WTC11 (cell line): Measurements from ENCODE around the gene ITGA2. TPM values are rescaled to one million over a fixed set of nuclear protein-coding genes. Genes with fewer than 3 reads are reported as not detected.

Experiments used
- ATAC-seq: fragments of 200-7000 bp; cut with Tn5 transposase; 2 replicates; pipeline ENCODE4 v1.10.0; 2021; ENCODE audit warnings: mild to moderate bottlenecking, moderate library complexity
- CTCF ChIA-PET: fragments of 300-600 bp; sonication (Branson Sonifier 250); formaldehyde crosslinking; loops from one replicate; lab custom pipeline; 2021; ENCODE audit warnings: antibody characterized with exemption; lab: Charles Lee
- POLR2A ChIA-PET: fragments of 350-600 bp; sonication (Branson Sonifier 250); formaldehyde crosslinking; loops from one replicate; lab custom pipeline; 2021; ENCODE audit warnings: antibody characterized with exemption; lab: Charles Lee
- DNase-seq: peaks from one replicate; pipeline ENCODE4 v3.0.0; 2021; ENCODE audit warnings: low spot score
- H3K27ac Mint-ChIP-seq: 2 replicates; pipeline ENCODE4 v1.8.0; 2021; ENCODE audit warnings: mixed read lengths
- H3K27me3 Mint-ChIP-seq: 2 replicates; pipeline ENCODE4 v1.8.0; 2021; ENCODE audit warnings: low read depth, mild to moderate bottlenecking, moderate library complexity, mixed read lengths
- H3K36me3 Mint-ChIP-seq: 2 replicates; pipeline ENCODE4 v1.8.0; 2021; ENCODE audit warnings: mixed read lengths
- H3K4me1 Mint-ChIP-seq: 2 replicates; pipeline ENCODE4 v1.8.0; 2022; ENCODE audit warnings: mixed read lengths
- H3K4me3 Mint-ChIP-seq: 2 replicates; pipeline ENCODE4 v1.8.0; 2021; ENCODE audit warnings: mild to moderate bottlenecking, moderate library complexity, mixed read lengths
- H3K9me3 Mint-ChIP-seq: 2 replicates; pipeline ENCODE4 v1.8.0; 2021; ENCODE audit warnings: mixed read lengths
- ARID4B ChIP-seq: sonication (generic); formaldehyde crosslinking; IDR thresholded peaks from 2 replicates; pipeline ENCODE4 v1.8.0; 2023; ENCODE audit warnings: missing genetic modification reagents, mild to moderate bottlenecking, borderline replicate concordance
- CREB1 ChIP-seq: sonication (generic); formaldehyde crosslinking; IDR thresholded peaks from 2 replicates; pipeline ENCODE4 v1.8.0; 2023; ENCODE audit warnings: mild to moderate bottlenecking, missing genetic modification reagents
- HMGXB4 ChIP-seq: sonication (generic); formaldehyde crosslinking; IDR thresholded peaks from 2 replicates; pipeline ENCODE4 v1.8.1; 2023; ENCODE audit warnings: mild to moderate bottlenecking, moderate library complexity, missing genetic modification reagents
- MLX ChIP-seq: sonication (generic); formaldehyde crosslinking; IDR thresholded peaks from 2 replicates; pipeline ENCODE4 v1.8.1; 2023; ENCODE audit warnings: mild to moderate bottlenecking, missing genetic modification reagents, moderate library complexity
- NR3C1 ChIP-seq: sonication (generic); formaldehyde crosslinking; conservative IDR thresholded peaks from 2 replicates; pipeline ENCODE4 v1.8.1; 2023; ENCODE audit warnings: low read depth, mild to moderate bottlenecking, missing genetic modification reagents
- RELA ChIP-seq: sonication (generic); formaldehyde crosslinking; IDR thresholded peaks from 2 replicates; pipeline ENCODE4 v1.8.1; 2022; ENCODE audit warnings: missing genetic modification reagents, mild to moderate bottlenecking, borderline replicate concordance
- TEAD1 ChIP-seq: sonication (generic); formaldehyde crosslinking; IDR thresholded peaks from 2 replicates; pipeline ENCODE4 v1.8.0; 2022; ENCODE audit warnings: mild to moderate bottlenecking, missing genetic modification reagents
- USF2 ChIP-seq: sonication (generic); formaldehyde crosslinking; IDR thresholded peaks from 2 replicates; pipeline ENCODE4 v1.8.1; 2023; ENCODE audit warnings: mild to moderate bottlenecking, missing genetic modification reagents, moderate library complexity
- ZBTB21 ChIP-seq: sonication (generic); formaldehyde crosslinking; IDR thresholded peaks from 2 replicates; pipeline ENCODE4 v1.8.1; 2023; ENCODE audit warnings: mild to moderate bottlenecking, missing genetic modification reagents, borderline replicate concordance
- ZNF219 ChIP-seq: sonication (generic); formaldehyde crosslinking; IDR thresholded peaks from 2 replicates; pipeline ENCODE4 v1.8.0; 2023; ENCODE audit warnings: missing genetic modification reagents, mild to moderate bottlenecking, borderline replicate concordance
- ZNF423 ChIP-seq: fragments of 250-450 bp; sonication (Bioruptor Pico); IDR thresholded peaks from 2 replicates; pipeline ENCODE4 v2.1.2; 2022; ENCODE audit warnings: mild to moderate bottlenecking, moderate library complexity
- ZNF671 ChIP-seq: fragments of 250-450 bp; sonication (Bioruptor Pico); IDR thresholded peaks from 2 replicates; pipeline ENCODE4 v1.8.0; 2021; ENCODE audit warnings: mild to moderate bottlenecking
- total RNA-seq: library from RNA; stranded (reverse); gene quantifications from 3 replicates; pipeline ENCODE4 v1.2.3, GENCODE V29; 2021
- TF ChIP-seq, protein P1 (sequence below): sonication (generic); formaldehyde crosslinking; IDR thresholded peaks from 2 replicates; pipeline ENCODE4 v1.8.0; 2022; ENCODE audit warnings: mild to moderate bottlenecking, missing genetic modification reagents
- TF ChIP-seq, protein P2 (sequence below): sonication (generic); formaldehyde crosslinking; IDR thresholded peaks from 2 replicates; pipeline ENCODE4 v1.8.1; 2022; ENCODE audit warnings: low read depth, missing genetic modification reagents, borderline replicate concordance
- TF ChIP-seq, protein P3 (sequence below): sonication (generic); formaldehyde crosslinking; IDR thresholded peaks from 2 replicates; pipeline ENCODE4 v1.8.0; 2022; ENCODE audit warnings: mild to moderate bottlenecking, missing genetic modification reagents
- TF ChIP-seq, protein P4 (sequence below): fragments of 250-450 bp; sonication (Bioruptor Pico); IDR thresholded peaks from 2 replicates; pipeline ENCODE4 v1.9.0; 2021; ENCODE audit warnings: mild to moderate bottlenecking
- TF ChIP-seq, protein P5 (sequence below): sonication (generic); formaldehyde crosslinking; IDR thresholded peaks from 2 replicates; pipeline ENCODE4 v1.8.1; 2023; ENCODE audit warnings: mild to moderate bottlenecking, missing genetic modification reagents, borderline replicate concordance
- TF ChIP-seq, protein P6 (sequence below): sonication (generic); formaldehyde crosslinking; conservative IDR thresholded peaks from 2 replicates; pipeline ENCODE4 v1.8.1; 2022; ENCODE audit warnings: mild to moderate bottlenecking, missing genetic modification reagents

Gene ITGA2
- total RNA-seq, 1 experiment from 2014 or later: 5.5 TPM

DNA sequence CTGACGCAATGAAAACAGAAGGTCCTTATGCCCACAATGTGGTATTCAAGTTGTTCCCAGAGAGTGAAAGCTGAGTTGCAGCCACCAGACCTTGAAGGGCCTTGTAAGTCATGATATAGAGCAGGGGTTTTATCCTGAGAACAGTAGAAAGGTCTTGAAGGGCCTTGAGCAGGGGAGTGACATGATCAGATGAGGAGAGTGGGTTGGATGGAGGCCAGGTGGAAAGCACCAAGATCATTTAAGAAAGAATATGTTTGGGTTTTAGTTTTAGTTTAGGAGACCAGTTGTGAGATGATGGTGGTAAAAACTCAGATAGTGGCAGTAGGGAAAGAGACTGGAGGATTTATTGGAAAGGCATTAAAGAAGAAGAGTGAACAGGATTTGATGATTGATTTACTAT is 5.9 kb downstream of the ITGA2 start:
- no peak for TF ChIP-seq MLX (CRISPR knock-in tag)
- TF ChIP-seq ZBTB21 (CRISPR knock-in tag): no peak
- TF ChIP-seq ZNF219: no peak
- TF ChIP-seq, protein P1, sequence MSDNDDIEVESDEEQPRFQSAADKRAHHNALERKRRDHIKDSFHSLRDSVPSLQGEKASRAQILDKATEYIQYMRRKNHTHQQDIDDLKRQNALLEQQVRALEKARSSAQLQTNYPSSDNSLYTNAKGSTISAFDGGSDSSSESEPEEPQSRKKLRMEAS (CRISPR knock-in tag): no peak
- TF ChIP-seq HMGXB4: no peak
- TF ChIP-seq TEAD1 (CRISPR knock-in tag): no peak
- TF ChIP-seq CREB1 (CRISPR knock-in tag): no peak
- TF ChIP-seq, protein P2, sequence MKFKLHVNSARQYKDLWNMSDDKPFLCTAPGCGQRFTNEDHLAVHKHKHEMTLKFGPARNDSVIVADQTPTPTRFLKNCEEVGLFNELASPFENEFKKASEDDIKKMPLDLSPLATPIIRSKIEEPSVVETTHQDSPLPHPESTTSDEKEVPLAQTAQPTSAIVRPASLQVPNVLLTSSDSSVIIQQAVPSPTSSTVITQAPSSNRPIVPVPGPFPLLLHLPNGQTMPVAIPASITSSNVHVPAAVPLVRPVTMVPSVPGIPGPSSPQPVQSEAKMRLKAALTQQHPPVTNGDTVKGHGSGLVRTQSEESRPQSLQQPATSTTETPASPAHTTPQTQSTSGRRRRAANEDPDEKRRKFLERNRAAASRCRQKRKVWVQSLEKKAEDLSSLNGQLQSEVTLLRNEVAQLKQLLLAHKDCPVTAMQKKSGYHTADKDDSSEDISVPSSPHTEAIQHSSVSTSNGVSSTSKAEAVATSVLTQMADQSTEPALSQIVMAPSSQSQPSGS: no peak
- TF ChIP-seq RELA (CRISPR knock-in tag): no peak
- no peak for TF ChIP-seq ZNF671 (CRISPR knock-in tag)
- TF ChIP-seq ZNF423 (CRISPR knock-in tag): no peak
- TF ChIP-seq, protein P3, sequence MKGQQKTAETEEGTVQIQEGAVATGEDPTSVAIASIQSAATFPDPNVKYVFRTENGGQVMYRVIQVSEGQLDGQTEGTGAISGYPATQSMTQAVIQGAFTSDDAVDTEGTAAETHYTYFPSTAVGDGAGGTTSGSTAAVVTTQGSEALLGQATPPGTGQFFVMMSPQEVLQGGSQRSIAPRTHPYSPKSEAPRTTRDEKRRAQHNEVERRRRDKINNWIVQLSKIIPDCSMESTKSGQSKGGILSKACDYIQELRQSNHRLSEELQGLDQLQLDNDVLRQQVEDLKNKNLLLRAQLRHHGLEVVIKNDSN (CRISPR knock-in tag): no peak
- Mint-ChIP-seq H3K27me3 (peaks cover 2% of the 10 kb centered on the region; the same call in 1 of the 2 replicates), H3K9me3 (no peaks in the 10 kb centered on the region), H3K36me3 (no peaks in the 10 kb centered on the region), H3K27ac (no peak overlapping the region), H3K4me1 (peaks cover 8% of the 10 kb centered on the region), H3K4me3 (no peak overlapping the region)
- DNase-seq (no peak), ATAC-seq (no peak)
- ChIA-PET POLR2A (no interaction called here), CTCF (no interaction called here)

GRCh38 chr5:52995914-52996313 is 6.8 kb downstream of the ITGA2 start:
- Mint-ChIP-seq H3K4me3 (no peak overlapping the region), H3K4me1 (0 out of 2 replicates have a peak, but pooled peaks cover under 1% of the 10 kb centered on the region), H3K27me3 (no peaks in the 10 kb centered on the region), H3K9me3 (no peaks in the 10 kb centered on the region), H3K36me3 (no peaks in the 10 kb centered on the region), H3K27ac (no peak overlapping the region)
- no peak for DNase-seq
- ChIA-PET POLR2A (no interaction called here), CTCF (no interaction called here)
- no peak for ATAC-seq
- TF ChIP-seq ARID4B (CRISPR knock-in tag): no peak
- TF ChIP-seq NR3C1 (CRISPR knock-in tag): no peak
- no peak for TF ChIP-seq USF2 (CRISPR knock-in tag)
- TF ChIP-seq HMGXB4: no peak
- TF ChIP-seq, protein P4, sequence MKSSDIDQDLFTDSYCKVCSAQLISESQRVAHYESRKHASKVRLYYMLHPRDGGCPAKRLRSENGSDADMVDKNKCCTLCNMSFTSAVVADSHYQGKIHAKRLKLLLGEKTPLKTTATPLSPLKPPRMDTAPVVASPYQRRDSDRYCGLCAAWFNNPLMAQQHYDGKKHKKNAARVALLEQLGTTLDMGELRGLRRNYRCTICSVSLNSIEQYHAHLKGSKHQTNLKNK: no peak
- TF ChIP-seq, protein P5, sequence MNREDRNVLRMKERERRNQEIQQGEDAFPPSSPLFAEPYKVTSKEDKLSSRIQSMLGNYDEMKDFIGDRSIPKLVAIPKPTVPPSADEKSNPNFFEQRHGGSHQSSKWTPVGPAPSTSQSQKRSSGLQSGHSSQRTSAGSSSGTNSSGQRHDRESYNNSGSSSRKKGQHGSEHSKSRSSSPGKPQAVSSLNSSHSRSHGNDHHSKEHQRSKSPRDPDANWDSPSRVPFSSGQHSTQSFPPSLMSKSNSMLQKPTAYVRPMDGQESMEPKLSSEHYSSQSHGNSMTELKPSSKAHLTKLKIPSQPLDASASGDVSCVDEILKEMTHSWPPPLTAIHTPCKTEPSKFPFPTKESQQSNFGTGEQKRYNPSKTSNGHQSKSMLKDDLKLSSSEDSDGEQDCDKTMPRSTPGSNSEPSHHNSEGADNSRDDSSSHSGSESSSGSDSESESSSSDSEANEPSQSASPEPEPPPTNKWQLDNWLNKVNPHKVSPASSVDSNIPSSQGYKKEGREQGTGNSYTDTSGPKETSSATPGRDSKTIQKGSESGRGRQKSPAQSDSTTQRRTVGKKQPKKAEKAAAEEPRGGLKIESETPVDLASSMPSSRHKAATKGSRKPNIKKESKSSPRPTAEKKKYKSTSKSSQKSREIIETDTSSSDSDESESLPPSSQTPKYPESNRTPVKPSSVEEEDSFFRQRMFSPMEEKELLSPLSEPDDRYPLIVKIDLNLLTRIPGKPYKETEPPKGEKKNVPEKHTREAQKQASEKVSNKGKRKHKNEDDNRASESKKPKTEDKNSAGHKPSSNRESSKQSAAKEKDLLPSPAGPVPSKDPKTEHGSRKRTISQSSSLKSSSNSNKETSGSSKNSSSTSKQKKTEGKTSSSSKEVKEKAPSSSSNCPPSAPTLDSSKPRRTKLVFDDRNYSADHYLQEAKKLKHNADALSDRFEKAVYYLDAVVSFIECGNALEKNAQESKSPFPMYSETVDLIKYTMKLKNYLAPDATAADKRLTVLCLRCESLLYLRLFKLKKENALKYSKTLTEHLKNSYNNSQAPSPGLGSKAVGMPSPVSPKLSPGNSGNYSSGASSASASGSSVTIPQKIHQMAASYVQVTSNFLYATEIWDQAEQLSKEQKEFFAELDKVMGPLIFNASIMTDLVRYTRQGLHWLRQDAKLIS (CRISPR knock-in tag): no peak
- TF ChIP-seq, protein P6, sequence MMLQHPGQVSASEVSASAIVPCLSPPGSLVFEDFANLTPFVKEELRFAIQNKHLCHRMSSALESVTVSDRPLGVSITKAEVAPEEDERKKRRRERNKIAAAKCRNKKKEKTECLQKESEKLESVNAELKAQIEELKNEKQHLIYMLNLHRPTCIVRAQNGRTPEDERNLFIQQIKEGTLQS (CRISPR knock-in tag): no peak
